NCI-H128 (cell line): ENCODE measurements around the gene ZNF688.
"Not testable (repeated sequence)": the region's sequence is repeated elsewhere in the genome, so short reads cannot be mapped to it uniquely, and the experiment has no call there.

Source experiments
- DNase-seq: peaks from one replicate; lab custom pipeline; 2025; ENCODE audit not compliant: unreplicated experiment; lab: John Stamatoyannopoulos, UW

The ZNF688 gene

GRCh38 chr16:30535106-30535776 is 36.3 kb downstream of the ZNF688 start:
- DNase-seq, result no peak

DNA sequence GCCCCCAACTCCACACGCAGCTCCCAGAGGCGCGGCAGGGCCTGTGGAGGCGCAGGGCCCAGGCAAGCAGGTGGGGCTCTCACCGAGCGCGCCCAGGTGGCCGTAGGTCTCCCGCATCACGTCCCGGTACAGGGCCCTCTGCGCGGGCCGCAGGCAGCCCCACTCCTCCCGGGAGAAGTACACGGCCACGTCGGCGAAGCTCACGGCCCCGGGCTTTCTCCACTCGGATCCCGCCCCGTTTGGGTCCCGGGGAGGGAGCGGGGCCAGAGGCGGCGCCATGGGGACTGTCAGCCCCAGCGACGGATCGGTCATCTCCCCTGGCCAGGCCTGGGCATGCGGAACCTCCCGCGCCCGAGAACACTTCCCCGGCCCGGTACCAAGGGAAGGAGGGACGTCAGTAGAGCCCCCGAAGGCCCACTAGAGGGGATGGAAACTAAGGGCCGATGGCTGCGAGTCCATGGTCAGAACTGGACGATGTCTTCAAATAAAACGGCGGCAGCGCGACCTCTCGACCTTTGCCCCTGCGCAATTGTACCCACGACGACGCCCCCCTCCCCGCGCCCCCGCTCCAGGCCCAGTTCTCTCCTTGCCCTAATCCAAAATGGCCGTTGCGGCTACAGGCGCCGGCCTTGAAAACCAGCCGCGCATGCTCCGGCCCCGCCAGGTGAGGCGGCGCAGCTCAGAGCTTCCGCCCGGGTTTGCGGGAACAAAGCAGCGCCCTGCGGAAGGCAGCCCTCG is 37.0 kb downstream of the ZNF688 start, which contains the start of gene ZNF747:
Gene ZNF747 (minus strand): TSS at position 491 of the 738 bp plus-strand sequence. CDS start 179 bp downstream, at position 312.
- DNase-seq, result peak; percentile 75

DNA sequence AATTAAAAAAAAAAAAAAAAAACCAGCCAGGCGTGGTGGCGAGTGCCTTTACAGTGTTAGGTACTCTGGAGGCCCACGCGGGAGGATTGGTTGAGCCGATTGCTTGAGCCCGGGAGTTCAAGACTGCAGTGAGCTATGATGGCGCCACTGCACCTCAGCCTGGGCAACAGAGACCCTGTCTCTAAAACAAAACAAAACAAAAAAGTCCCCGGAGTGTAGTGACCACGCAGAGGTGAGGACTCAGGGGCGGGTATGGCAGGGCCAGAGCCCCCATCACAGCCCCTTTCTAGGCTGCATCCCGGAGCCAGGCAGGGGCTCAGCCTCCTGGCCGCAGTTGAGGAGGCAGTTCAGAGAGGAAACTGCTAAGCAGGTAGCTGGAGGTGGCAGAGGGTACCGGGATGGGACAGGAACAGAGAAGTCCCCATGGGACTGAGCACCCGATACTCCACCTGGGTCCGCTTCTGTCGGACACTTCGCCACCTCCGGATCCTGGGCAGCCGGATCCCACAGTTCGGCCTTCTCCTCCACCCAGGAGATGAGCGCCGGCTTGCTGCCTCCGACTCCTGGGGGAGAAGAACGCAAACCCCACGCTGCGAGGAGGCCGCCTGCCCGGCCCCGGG is 37.7 kb downstream of the ZNF688 start:
- no peak for DNase-seq

GRCh38 chr16:30533146-30533522 is 38.4 kb downstream of the ZNF688 start:
- no peak for DNase-seq

DNA sequence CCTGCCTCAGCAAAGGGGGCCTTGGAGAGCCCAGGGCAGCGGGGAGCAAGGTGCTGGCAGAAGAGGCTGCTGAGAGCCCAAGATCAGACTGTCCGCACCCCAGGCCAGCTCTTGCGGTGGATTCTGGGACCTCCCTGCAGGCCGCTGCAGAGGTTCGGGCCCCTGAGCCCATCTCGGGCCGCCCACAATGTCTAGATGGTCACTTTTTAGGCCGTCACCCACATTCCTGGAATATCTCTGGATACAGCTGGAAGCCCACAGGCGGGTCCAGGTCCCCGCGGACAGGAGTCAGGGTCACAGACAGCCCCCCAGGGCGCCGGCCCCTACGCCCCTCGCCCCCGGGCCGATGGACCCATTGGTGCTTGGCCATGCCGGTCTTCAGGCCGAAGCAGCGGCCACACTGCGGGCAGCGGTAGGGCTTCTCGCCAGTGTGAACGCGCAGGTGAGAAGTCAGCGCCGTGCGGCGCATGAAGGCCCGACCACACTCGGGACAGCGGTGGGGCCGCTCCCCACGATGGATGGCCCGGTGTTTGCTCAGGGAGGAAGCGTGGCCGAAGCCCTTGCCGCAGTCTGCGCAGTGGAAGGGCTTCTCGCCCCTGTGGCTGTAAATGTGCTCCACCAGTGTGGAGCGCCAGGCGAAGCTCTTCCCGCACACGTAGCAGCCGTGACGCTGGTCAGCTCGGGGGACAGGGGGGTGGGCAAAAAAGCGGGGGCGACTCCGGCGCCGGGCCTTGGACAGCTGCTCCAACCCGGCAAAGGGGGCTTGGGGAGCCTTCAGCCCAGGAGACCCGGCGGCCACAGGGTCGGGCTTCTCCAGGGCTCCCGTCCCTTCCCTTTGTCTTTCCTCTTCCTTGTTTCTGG is 39.0 kb downstream of the ZNF688 start:
- DNase-seq, result no peak

- no peak for DNase-seq
These were observed 41.1 kb downstream of the ZNF688 start for GRCh38 chr16:30530163-30531037.

GRCh38 chr16:30528799-30529457 is 42.6 kb downstream of the ZNF688 start:
- DNase-seq, result no peak

DNA sequence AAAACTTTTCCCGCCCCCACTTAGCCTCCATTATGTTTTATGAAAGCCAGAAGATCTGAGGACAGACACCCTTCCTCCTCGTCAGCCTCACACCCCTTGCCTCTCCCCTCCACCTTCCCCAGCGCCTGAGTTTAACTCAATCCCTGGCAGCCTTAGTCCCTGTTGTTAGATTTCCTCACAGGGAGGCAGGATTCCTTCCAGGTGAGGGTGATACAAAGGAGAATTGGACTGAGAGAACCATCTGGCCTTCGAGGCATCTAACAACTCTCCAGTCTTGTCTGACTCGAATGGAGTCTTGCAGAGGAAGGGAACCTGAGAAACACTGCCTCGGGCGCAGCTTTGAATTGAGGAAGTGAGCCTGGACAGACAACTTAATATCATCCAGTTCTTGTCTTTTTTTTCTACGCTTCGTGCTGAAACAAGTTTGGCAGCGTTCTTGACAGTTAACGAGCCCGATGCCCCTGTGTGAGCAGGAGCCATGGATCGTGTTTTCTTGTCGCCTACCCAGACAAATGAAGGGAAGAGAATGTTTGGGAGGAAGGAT is 43.8 kb downstream of the ZNF688 start:
- no peak for DNase-seq

DNA sequence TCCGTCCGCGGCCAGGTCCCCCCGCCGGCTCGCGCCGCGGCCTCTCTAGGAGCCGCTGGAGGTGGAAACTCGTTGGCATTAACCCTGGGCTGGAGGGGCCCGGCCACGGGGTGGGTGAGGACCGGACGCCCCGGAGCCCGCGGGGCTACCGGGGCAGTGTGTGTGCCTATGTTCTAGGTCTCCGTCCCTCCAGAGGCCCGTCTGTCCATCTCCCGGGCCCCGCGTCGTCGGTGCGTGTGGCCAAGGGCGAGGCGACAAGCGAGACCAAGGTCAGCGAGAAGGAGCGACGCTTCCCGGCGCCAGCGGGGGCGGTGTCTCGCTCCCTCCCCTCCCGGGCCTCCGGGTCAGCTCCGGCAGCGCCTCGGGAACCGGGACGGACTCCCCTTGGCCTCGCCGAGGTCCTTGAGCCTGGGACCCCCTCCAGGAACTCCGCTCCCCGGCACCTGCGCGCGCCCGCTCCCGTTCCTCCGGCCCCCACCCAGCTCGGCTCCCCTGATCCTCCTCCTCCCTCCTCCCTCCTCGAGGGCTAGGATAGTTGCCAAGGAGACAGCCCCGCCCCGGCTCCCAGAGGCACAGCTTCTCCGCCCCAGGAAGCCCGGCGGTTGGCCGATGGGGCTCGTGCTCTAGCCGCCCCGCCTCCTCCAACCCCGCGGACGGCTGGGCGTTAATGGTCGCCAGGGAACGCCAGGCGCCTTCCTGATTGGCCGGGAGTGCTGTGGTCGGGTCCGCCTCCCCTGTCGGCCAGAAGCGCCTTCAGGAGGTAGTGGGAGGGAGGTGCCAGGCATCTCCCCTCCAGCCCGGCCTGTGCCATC is 44.5 kb downstream of the ZNF688 start:
- DNase-seq, result peak; percentile 91

GRCh38 chr16:30526137-30526822 is 45.2 kb downstream of the ZNF688 start, which contains the start of gene ZNF768:
Gene ZNF768, minus strand, starts transcription at chr16:30526566. Its CDS starts 153 bp downstream, at chr16:30526413.
- no peak for DNase-seq

DNA sequence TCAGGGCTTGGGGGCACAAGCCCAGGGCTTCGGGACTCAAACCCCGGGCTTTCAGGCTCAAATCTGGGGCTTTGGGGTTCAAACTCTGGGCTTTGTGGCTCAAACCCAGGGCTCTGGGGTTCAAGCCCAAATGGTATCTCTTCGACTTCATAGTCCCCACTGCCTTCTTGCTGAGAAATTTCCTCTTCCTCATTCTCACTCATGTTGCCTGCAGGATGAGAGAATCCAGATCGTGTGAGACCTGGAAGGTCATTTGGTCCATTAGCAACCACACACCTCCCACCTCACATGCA is 45.7 kb downstream of the ZNF688 start:
- no peak for DNase-seq

DNA sequence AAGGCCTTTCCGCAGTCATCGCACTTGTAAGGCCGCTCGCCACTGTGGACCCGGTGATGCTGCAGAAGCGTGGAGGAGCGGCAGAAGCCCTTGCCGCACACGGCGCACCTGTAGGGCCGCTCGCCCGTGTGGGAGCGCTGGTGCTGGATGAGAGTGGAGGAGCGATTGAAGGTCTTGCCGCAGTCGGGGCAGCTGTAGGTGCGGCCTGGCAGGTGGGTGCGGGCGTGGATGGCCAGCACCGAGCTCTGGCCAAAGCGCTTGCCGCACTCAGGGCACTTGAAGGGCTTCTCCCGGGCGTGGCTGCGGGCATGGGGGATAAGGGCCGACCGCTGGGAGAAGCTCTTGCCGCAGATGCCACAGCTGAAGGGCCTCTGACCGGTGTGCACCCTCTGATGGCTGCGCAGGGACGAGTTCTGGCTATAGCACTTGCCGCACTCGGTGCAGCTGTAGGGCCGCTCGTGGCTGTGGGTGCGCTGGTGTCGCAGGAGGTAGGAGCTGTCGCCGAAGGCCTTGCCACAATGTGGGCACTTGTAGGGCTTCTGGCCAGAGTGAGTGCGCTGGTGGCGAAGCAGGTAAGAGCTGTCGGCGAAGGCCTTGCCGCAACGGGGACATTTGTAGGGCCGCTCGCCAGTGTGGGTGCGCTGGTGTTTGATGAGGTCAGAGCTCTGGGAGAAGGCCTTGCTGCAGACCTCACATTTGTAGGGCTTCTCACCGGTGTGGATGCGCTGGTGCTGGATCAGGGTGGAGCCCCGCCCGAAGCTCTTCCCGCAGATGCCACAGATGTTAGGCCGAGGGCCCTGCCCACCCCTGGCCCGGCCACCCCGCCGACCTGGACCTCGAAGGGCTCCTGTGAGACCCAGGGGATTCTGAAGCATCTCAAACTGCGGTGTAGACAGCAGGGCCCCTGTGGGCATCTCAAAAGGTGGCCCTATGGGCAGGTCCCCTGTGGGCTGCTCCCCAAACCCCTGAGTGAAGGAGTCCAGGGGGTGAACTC is 46.6 kb downstream of the ZNF688 start:
- DNase-seq, result no peak

DNA sequence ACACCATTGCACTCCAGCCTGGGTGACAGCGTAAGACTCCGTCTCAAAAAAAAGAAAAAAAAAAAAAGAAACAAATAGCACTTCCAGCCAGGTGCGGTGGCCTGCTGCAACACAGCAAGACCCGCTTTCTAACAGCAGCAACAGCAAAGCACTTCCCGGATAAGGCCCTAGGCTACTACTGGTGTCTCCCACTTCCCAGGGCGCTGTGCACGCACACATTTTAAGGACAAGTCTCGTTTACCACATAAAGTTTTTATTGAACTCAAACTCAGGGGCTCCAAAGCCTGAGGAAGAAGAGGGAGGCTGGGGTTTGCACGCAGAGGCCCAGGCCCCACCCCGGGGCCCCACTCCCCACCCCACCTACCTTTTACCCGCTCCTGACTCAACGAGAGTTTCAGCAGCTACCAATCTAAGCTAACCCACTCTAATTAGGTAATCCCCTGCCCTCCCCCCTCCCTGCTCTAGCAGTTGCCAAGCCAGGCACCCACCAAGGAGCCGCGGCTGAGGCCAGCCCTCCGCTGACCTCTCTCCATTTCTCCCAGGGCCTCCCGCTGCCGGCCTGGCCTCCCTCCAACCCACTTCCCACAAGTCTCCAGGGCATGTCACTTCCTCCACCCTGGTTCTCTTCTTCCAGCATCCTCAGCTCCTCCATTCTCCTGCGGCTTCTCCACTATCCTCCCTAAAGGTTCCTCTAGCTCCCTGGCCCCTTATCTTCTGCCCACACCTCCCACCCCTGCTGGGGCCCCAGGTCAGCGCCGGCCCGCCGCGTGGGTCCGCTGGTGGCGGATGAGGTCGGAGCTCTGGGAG is 47.5 kb downstream of the ZNF688 start:
- no peak for DNase-seq

DNA sequence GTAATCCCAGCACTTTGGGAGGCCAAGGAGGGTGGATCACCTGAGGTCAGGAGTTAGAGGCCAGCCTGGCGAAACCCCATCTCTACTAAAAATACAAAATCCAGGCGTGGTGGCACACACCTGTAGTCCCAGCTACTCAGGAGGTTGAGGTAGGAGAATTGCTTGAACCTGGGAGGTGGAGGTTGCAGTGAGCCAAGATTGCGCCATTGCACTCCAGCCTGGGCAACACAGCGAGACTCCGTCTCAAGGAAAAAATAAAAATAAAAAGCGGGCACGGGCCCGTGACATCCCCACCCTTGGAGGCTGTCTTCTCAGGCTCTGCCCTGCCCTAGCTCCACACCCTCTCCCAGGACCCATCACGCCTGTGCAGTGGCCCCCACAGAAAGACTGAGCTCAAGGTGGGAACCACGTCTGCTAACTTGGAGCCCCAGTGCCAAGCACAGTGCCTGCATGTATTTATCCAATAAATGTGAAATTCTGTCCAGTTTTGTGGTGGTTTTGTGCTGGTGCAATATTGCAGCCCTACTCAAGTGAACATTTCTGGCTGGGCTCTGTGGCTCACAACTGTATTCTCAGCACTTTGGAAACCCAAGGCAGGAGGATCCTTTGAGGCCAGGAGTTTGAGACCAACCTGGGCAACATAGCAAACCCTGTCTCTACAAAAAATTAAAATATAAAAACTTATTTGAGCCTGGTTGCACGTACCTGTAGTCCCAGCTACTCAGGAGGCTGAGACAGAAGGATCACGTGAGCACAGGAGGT is 48.6 kb downstream of the ZNF688 start:
- DNase-seq, result not testable (repeated sequence)

DNA sequence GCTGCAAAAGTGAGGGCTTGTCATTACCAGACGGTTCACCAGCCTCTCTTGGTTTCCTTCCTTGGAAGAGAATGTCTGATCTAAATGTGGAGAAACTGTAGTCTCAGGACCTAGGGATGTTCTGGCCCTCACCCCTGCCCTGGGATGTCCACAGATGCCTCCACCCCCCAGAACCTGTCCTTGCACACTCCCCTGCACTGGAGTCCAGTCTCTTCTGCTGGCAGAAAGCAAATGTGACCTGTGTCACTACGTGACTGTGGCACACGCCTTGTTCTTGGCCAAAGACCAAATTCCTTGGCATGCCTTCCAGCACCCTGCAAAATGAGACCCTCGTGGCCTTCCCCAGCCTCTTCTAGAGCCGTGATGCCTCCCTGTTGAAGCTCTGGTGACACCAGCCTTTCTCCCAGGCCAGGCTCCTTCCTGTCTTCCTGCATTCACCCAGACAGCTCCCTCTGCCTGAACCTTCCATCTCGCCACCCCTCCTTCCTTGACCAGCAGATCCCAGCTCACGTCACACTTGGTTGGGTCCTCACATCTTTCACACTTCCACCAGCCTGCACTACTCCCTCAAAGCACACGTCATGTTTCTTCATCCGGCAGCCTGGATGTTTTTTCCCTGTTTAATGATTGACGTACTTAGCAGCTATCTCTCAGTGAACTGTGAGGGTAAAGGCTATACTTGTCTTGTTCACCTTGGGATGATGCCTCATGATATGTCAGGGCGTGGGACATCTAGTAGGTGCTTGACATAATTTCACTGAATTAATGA is 49.5 kb downstream of the ZNF688 start:
- DNase-seq, result no peak
